GM20431 (cell line): ENCODE measurements around the gene PIP5KL1.

Source experiments
- in situ Hi-C: fragments of 300-500 bp; cut with MseI, MboI; formaldehyde crosslinking; loops from one replicate; pipeline ENCODE4 v1.15.0; 2020; ENCODE audit warnings: low sequenced_read_pairs; ENCODE audit not compliant: unreplicated experiment

PIP5KL1 gene

DNA sequence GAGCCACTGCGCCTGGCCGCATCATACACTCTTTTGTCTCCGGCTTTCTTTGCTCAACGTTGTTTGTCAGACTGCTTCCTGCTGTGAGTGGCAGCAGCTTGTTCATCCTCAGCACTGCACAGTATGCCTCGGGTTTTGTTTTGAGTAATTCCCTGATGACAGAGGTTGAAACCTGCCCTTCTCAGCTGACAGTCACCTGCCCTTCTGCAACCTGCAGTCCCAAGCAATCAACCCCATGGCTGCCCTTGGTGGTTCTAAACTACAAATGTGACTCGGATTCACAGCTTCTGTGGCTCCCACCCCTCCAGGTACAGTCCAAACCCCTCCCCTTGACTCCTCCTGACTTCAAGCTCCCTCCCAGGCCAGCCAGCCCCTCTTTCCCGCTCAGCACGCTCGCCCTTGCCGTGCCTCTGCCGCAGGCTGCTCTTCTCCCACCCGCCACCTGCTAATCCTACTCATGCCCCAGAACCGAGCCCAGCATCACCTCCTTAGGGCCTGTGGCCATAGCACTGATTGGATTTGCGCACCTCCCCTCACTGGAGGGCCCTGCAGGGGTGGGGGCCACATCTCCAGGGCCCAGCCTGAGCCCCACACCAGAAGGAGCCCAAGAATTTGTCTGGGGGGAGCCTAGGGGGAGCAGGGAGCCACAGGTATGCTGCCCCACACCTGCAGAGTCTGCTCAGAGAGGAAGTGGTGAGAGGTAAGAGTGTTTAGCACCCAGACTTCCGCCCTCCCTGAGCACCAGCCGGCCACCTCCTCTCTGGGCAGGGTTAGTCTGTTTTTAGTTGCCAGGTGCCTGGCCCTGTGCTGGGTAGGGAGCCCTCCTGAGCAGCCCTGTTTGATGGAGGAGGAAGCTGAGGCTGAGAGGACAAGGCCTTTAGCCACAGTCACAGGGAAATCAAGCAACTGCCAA, 40.1 kb upstream of the PIP5KL1 start:
- in situ Hi-C loops, result no loop called here

DNA sequence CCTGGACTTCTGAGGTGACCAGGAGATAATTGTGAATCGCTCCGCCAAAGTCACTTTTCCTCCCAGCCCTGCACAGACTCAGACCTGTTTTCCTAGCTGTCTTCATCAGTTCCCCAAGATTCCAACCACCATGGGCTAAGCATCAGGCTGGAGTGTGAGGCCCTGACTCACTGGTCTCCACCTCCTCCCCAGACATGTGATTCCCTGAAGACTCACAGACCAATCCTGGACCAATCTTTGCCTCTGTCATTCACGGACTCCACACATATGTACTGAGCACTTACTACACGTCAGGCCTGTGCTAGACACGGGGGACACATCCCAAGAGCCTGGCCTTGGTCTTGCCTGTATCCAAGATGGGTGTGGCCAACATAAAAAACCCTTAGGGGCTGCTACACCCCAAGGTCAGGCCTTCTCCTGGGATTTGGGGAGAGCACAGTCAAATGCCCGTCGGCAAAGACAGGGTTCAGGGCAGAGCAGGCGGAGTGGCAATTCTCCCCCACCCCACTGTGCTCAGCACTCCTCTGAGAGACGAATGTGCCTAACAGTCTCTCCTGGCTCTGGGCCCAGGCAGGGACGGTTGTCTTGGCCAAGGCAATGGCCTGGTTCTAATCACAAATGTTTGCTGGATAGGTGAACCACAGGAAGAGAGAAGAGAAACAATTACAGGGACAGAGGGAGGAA, 38.3 kb upstream of the PIP5KL1 start:
- in situ Hi-C loops, result no loop called here

DNA sequence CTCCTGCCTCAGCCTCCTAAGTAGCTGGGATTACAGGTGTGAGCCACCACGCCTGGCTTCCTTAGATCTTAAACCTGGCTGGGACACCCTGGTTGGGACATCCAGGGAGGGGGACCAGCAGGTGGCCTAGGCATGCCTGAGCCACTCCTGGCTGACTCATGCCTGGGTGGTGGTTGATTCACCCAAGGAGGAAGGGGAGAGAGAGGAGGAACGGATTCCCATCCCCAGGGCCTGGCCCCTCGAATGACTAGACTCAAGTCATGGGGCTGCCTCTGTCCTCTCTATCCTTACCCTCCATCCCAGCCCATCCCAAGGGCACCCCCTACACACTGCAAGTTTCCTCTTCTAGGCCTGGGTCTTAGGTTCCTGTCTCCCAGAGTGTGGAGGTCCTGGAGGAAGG, 37.5 kb upstream of the PIP5KL1 start:
- in situ Hi-C loops, result no loop called here

DNA sequence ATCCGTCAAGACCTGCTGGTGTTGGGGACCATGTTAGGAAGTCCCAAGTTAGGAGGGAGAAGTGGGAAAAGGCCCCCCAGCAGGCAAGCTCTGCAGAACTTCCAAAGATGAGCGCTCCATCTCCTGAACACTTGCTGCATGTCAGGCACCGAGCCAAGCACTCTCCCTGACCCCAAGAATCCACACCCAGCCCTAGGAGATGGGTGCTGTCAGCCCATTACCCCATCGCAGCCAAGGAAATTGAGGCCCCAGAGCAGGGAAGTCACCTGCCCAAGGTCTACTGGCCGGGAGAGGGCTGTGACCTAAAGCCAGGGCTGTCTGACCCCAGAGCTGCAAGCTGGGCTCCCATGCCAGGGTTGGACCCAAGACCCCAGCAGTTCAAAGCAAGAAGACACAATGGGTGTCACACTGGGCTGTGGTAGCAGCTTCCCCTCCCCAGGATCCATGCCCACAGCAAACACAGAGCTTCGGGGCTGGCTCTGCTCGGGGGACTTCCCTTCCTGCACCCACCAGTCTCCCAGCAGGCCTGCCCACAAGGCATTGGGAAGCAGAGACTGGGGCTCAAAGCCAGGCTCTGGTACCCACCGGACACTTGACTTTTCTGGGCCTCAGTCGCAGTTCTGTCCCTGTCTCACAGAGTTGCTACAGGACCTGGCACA, 36.7 kb upstream of the PIP5KL1 start:
- in situ Hi-C loops, result no loop called here

DNA sequence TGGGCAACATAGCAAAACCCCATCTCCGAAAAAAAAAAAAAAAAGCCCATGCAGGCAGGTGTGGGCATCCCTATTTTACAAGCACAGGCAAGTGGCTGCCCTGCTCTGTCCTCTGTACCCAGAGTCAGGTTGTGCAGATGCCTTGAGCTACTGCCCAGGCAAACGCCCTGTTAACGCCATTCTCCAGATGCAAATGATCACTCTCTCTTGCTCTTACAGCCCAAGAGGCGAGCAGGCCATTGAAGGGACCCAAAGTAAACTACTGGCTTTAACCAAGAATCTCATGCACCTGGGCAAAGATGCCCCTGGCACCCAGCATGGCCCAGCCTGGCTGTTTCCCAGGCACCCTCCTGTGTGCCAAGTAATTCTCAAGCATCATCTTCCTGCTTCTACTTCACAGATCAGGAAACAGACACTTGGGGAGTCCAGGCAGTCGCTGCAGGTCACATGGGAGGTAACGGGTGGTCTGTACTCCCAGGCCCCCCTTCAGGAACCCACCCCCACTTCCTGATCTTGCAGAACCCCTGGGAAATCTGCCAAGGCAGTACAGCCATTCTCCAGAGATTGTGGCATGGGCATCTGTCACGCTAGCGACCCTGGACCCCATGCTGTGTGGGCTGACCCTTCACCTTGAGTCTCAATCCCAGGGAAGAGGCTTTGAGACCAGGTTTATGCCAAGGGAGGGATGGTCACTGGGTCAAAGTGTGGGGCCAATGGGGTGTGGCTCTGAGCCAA, 36.0 kb upstream of the PIP5KL1 start:
- in situ Hi-C loops, result no loop called here

DNA sequence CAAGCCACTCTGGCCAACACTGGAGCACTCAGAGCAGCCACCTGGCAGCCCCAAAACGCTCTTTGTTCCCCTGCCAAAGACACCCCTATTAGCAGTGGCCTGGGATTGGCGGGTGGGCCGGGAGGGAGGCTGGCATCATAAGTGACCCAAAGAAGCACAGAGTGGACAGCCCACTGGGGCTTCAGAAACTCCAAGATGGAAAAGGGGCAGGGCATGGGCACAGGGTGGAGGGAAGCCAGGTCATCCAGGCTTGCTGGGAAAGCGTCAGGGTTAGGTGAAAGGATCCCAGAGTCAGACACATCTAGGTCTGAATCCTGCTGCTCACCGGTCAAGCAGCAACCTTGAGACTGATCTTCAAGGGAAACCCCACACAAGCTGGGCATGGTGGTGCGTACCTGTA, 35.4 kb upstream of the PIP5KL1 start:
- in situ Hi-C loops, result no loop called here

DNA sequence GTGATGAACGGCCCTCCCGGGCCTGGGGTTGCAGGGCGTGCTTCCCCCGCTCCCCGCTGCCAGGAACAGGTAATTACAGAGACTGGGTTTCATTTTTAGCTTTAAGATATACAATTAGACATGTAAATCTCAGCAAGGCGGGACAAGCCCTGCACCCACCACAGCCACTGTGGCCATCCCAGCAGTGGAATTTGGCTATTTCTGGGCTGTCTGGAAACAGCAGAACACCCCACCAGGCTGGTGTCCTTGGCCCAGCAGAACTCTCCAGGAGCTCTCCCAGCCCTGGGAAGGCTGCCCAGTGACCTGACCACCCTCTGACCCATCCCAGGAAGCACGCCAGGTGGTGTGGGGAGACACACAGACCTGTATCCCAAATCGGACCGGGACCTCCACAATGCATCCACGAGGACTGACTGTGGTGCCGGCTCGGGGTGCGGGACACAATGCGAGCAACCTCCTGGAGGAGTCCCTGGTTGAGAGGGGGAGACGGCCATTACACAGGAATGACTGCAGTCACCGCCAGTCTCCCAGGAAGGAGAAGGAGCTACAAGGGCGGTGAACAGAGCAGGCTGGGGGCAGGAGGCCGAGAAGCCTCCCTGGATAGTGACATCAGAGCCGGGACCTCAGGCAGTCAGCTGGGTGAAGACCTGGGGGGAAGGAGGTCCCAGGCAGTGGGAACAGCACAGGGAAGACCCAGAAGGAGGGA, 32.9 kb upstream of the PIP5KL1 start:
- in situ Hi-C loops, result no loop called here

DNA sequence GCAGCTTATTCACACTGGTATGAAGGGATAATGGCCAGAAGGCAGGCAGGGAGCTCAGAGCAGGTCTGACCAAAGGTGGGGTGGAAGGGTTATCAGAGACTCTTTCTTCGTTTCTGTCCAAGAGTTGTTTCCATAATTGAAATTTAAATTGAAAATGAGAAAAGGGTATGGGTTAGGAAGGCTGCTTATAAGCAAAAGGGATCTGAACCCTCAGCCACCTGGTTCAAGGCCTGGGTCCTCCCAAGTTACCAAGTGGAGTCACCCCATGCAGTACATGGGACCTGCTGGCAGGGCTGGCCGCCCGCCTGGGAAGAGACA, 32.4 kb upstream of the PIP5KL1 start:
- in situ Hi-C loops, result no loop called here

DNA sequence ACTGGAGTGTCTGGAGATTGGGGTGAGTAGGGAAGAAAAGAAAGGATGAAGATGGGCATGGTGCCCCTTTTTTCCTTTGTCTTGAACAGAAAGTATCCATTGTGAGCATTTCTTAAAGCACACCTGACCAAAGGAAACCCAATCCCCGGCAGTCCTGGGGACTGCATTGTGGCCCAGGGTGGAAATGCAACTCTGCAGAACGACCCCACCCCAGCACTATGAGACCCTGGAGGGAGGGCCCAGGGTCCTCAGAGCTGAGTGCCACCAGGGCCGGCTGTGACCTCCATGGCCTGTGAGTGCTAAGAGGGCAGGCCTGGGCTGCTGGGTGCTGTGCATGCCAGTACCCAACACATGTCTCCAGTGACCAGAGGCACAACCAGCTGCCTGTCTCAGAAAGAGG, 31.7 kb upstream of the PIP5KL1 start:
- in situ Hi-C loops, result no loop called here

DNA sequence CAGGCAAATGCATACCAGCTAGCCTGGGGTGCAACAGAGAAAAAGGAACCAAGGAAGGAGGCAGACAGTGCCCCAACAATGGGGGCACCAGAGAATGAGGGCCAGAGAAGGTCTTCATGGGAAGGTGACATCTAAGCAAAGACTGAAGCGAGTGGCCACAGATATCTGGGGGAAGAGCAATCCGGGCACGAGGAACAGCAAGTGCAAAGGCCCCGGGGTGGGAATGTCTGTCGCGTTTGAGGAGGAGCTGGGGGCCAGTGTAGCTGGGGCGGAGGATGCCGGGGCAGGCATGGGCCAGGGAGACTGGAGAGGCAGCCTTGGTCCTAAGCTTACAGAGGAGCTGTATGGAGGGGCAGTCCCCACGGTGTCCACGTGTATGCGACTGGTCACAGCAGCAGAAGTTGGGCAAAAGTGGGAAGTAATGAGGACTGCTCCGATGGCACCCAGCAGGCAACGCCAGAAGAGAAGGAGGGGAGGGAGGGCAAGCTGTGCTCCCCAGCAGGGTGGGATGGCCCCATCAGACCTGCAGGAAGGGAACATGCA, 31.1 kb upstream of the PIP5KL1 start:
- in situ Hi-C loops, result no loop called here

DNA sequence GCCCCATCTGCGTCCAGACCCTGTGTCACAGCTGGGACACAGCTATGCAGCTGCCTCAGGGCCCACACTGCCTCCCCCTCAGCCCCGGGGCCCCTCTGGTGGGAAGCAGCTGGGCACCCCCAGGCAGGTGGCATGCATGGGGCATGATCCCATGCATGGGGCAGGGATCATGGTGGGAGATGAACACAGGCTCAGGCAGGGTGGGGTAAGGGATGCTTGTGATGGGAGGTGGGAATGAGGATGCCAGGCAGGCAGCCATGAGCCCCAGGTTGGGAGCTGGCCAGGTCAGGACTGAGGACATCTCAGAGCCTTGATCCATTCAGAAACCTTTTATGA, 30.5 kb upstream of the PIP5KL1 start:
- in situ Hi-C loops, result no loop called here

DNA sequence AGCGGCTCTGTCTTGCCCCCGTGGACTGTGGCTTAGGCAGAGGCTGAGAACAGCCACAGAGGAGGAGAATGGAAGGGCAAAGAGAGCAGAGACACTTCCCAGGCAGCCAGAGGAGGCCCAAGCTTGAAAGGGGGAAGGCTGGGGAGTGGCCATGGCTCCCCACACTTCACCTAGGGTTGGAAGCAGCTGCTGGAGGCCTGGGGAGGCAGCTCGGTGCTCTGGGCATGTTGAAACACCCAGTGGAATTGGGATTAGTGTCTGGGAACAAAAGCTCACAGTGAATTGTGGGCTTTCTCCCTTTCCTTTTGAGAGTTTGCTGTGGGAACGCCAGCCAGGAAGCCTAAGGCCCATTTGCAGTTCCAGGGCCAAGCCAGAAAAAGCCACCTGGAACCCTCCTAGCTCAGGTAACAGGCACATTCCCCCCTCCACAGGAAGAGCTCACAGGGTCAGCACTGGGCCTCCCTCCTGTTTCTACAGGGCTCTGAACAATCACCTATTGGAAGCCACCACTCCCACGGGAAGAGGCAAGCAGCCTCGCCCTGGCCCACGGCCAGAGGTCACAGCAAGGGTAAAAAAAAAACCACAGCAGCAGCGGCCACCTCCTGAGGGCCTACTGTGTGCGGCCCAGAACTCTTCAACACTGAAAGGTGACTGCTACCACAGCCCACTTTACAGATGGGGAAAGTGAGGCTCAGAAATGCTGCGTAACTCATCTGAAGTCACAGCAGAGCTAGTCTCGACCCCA, 30.0 kb upstream of the PIP5KL1 start:
- in situ Hi-C loops, result no loop called here

DNA sequence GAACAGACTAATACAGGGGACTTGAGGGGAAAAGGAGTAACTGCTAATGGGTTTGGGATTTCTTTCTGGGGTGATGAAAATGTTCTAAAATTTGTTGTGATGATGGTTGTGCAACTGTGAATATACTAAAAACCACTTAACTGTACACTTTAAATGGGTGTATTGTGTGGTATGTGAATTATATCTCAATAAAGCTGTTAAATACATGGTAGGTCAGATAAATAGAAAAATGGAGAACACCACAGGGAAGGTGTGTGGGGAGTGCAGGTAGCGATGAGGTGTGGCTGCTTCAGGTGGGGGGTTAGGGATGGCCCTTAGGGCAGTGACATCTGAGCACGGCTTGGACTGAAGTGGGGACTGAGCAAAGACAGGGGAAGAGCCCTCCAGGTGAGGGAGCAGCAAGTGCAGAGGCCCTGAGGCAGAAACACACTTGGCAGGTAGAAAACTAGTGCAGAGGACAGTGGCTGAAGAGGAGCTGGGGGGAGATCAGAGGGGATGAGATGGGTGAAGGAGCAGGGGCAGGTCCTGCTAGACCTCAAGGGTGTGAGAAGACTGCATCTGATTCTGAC, 29.3 kb upstream of the PIP5KL1 start:
- in situ Hi-C loops, result no loop called here

DNA sequence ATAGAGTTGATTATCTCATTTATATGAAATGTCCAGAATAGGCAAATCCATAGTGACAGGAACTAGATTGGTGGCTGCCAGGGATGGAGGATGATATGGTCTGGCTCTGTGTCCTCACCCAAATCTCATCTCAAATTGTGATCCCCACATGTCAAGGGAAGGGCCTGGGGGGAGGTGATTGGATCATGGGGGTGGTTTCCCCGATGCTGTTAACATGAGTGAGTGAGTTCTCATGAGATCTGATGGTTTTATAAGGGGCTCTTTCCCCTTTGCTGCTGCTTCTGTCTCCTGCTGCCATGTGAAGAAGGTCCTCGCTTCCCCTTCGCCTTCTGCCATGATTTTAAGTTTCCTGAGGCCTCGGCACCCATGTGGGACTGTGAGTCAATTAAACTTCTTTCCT, 28.8 kb upstream of the PIP5KL1 start:
- in situ Hi-C loops, result no loop called here

DNA sequence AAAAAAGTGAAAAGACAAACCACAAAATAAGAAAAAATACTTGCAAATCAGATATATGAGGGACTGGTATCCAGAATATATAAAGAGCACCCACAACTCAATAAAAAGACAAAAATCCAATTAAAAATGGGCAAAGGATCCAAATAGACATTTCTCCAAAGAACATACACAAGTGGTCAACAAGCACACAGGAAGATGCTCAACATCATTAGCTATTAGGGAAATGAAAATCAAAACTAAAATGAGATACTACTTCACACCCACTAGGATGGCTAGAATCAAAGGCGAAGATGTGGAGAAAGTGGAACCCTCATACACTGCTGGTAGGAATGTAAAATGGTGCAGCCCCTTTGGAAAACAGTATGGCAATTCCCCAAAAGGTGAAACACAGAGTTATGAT, 28.2 kb upstream of the PIP5KL1 start:
- in situ Hi-C loops, result no loop called here

DNA sequence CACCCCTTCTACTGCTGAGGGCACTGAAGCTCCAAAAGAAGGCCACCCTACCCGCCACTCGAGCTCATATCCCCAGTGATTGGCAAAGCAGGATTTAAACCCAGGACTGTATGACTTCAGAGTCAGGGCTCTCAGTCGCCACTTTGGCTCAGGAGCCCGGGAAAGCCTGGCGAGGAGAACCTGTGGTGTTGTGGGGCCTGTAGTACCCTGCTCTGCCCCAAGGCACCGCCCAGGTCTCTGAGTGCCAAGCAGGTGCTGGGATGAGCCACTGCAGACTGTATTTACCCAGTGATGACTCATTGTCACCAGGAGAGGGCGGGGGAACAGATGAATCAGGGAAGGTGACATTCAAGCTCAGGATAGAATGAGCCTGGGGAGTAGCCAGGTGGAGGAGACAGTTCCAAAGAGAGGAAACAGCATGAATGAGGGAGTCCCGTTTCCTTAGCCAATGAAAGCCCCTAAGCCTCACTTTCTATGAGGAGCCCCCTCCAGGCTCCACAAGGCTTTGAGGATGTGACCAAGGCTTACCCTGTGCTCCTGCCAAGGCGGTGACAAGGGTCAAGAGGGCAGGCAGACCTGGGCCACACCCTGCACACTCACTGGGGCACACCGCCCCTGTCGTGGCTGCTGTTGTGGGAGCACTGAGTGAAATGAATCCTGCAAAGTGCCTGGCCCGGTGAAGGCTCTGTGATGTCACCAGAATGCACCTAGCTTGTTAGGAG, 24.9 kb upstream of the PIP5KL1 start:
- in situ Hi-C loops, result no loop called here

DNA sequence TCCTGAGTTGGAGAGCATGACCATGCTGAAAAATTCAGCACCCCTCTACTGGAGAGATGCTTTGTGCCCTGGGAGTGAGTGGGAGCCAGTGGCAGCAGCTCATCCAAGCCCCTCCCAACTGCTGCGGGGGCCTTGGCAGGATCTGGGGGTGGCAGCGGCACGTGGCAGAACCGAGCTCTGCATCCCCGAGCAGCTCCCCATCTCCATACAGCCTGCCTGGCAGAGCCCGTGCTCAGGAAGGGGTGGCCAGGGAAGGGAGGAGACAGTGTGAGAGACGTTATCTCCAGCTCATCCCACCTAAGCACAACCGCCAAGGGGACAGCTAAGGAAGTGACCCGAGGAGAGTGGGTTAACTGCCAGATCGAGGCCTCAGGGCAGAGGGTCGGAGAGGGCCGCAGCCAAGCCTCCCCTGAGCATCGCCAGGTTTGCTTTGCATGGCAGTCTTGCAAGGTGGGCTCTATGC, 24.3 kb upstream of the PIP5KL1 start:
- in situ Hi-C loops, result no loop called here
